SK-N-SH treated with all-trans-retinoic acid at 6 μM for 48 hours (cell line): ENCODE measurements around the gene DOK1.

Source experiments
- ATAC-seq: fragments of 200-7000 bp; cut with Tn5 transposase; 3 replicates; pipeline ENCODE4 v1.9.1; 2020; ENCODE audit warnings: mild to moderate bottlenecking, moderate library complexity
- ARNTL ChIP-seq: fragments of 450-650 bp; formaldehyde crosslinking; IDR thresholded peaks from 2 replicates; pipeline ENCODE4 v1.5.0; 2020; ENCODE audit warnings: low read depth, mild to moderate bottlenecking, moderate library complexity, borderline replicate concordance
- BACH2 ChIP-seq: fragments of 250-450 bp; sonication (Bioruptor Pico); IDR thresholded peaks from 2 replicates; pipeline ENCODE4 v1.9.0; 2021; ENCODE audit warnings: mild to moderate bottlenecking, borderline replicate concordance
- CSDC2 ChIP-seq: fragments of 250-450 bp; sonication (Bioruptor Pico); IDR thresholded peaks from 2 replicates; pipeline ENCODE4 v1.5.0; 2020; ENCODE audit warnings: mild to moderate bottlenecking, moderate library complexity
- ESRRG ChIP-seq: fragments of 250-450 bp; sonication (Bioruptor Pico); IDR thresholded peaks from 2 replicates; pipeline ENCODE4 v1.6.1; 2021; ENCODE audit warnings: mild to moderate bottlenecking
- GLIS3 ChIP-seq: fragments of 250-450 bp; sonication (Bioruptor Pico); IDR thresholded peaks from 2 replicates; pipeline ENCODE4 v1.5.0; 2020; ENCODE audit warnings: mild to moderate bottlenecking, moderate library complexity
- ISL1 ChIP-seq: fragments of 250-450 bp; sonication (Bioruptor Pico); IDR thresholded peaks from 2 replicates; pipeline ENCODE4 v2.1.2; 2022; ENCODE audit warnings: mild to moderate bottlenecking, moderate library complexity
- OSR1 ChIP-seq: fragments of 250-450 bp; sonication (Bioruptor Pico); IDR thresholded peaks from 2 replicates; pipeline ENCODE4 v1.8.0; 2022; ENCODE audit warnings: moderate library complexity, mild to moderate bottlenecking, inconsistent platforms
- PPARA ChIP-seq: fragments of 250-450 bp; sonication (Bioruptor Pico); IDR thresholded peaks from 2 replicates; pipeline ENCODE4 v1.5.0; 2020; ENCODE audit warnings: mild to moderate bottlenecking, borderline replicate concordance
- RARB ChIP-seq: fragments of 250-450 bp; sonication (Bioruptor Pico); IDR thresholded peaks from 2 replicates; pipeline ENCODE4 v1.8.0; 2021; ENCODE audit warnings: mild to moderate bottlenecking, moderate library complexity
- SNAI2 ChIP-seq: fragments of 250-450 bp; sonication (Bioruptor Pico); IDR thresholded peaks from 2 replicates; pipeline ENCODE4 v1.5.0; 2020; ENCODE audit warnings: mild to moderate bottlenecking, moderate library complexity
- TCF4 ChIP-seq: fragments of 250-450 bp; sonication (Bioruptor Pico); IDR thresholded peaks from 2 replicates; pipeline ENCODE4 v1.8.0; 2021; ENCODE audit warnings: mild to moderate bottlenecking, moderate library complexity, borderline replicate concordance
- TOX ChIP-seq: fragments of 250-450 bp; sonication (Bioruptor Pico); IDR thresholded peaks from 2 replicates; pipeline ENCODE4 v1.8.0; 2021; ENCODE audit warnings: mild to moderate bottlenecking, moderate library complexity, borderline replicate concordance
- ZC3H10 ChIP-seq: fragments of 250-450 bp; sonication (Bioruptor Pico); IDR thresholded peaks from 2 replicates; pipeline ENCODE4 v1.5.1; 2021; ENCODE audit warnings: mild to moderate bottlenecking, moderate library complexity
- ZFP3 ChIP-seq: fragments of 250-450 bp; sonication (Bioruptor Pico); IDR thresholded peaks from 2 replicates; pipeline ENCODE4 v1.5.0; 2020; ENCODE audit warnings: mild to moderate bottlenecking, moderate library complexity
- ZFP30 ChIP-seq: fragments of 450-650 bp; formaldehyde crosslinking; IDR thresholded peaks from 2 replicates; pipeline ENCODE4 v1.5.0; 2022; ENCODE audit warnings: mild to moderate bottlenecking, moderate library complexity
- ZNF565 ChIP-seq: fragments of 450-650 bp; formaldehyde crosslinking; conservative IDR thresholded peaks from 2 replicates; pipeline ENCODE4 v1.5.0; 2020; ENCODE audit warnings: low read depth, mild to moderate bottlenecking, moderate library complexity
- ZNF70 ChIP-seq: fragments of 450-650 bp; formaldehyde crosslinking; IDR thresholded peaks from 2 replicates; pipeline ENCODE4 v1.5.0; 2020; ENCODE audit warnings: mild to moderate bottlenecking, moderate library complexity
- TF ChIP-seq, protein P1 (sequence below): fragments of 250-450 bp; sonication (Bioruptor Pico); IDR thresholded peaks from 2 replicates; pipeline ENCODE4 v1.5.0; 2020; ENCODE audit warnings: mild to moderate bottlenecking, moderate library complexity
- TF ChIP-seq, protein P2 (sequence below): fragments of 250-450 bp; sonication (Bioruptor Pico); IDR thresholded peaks from 2 replicates; pipeline ENCODE4 v1.8.0; 2020; ENCODE audit warnings: mild to moderate bottlenecking, moderate library complexity, borderline replicate concordance
- TF ChIP-seq, protein P3 (sequence below): fragments of 250-450 bp; sonication (Bioruptor Pico); IDR thresholded peaks from 2 replicates; pipeline ENCODE4 v1.5.1; 2021; ENCODE audit warnings: mild to moderate bottlenecking, moderate library complexity
- TF ChIP-seq, protein P4 (sequence below): fragments of 250-450 bp; sonication (Bioruptor Pico); IDR thresholded peaks from 2 replicates; pipeline ENCODE4 v1.8.0; 2021; ENCODE audit warnings: low read depth, mild to moderate bottlenecking, moderate library complexity, borderline replicate concordance

Gene DOK1

GRCh38 chr2:74553892-74554819 lies at the start of gene DOK1, which contains the start of gene LOXL3:
Gene DOK1, plus strand, starts transcription at chr2:74554720. Its CDS starts 35 bp downstream, at chr2:74554755.
Gene LOXL3, minus strand, starts transcription at chr2:74553942. Its CDS starts 1,308 bp downstream, at chr2:74552634.
- TF ChIP-seq PPARA, result no peak
- TF ChIP-seq, protein P1, sequence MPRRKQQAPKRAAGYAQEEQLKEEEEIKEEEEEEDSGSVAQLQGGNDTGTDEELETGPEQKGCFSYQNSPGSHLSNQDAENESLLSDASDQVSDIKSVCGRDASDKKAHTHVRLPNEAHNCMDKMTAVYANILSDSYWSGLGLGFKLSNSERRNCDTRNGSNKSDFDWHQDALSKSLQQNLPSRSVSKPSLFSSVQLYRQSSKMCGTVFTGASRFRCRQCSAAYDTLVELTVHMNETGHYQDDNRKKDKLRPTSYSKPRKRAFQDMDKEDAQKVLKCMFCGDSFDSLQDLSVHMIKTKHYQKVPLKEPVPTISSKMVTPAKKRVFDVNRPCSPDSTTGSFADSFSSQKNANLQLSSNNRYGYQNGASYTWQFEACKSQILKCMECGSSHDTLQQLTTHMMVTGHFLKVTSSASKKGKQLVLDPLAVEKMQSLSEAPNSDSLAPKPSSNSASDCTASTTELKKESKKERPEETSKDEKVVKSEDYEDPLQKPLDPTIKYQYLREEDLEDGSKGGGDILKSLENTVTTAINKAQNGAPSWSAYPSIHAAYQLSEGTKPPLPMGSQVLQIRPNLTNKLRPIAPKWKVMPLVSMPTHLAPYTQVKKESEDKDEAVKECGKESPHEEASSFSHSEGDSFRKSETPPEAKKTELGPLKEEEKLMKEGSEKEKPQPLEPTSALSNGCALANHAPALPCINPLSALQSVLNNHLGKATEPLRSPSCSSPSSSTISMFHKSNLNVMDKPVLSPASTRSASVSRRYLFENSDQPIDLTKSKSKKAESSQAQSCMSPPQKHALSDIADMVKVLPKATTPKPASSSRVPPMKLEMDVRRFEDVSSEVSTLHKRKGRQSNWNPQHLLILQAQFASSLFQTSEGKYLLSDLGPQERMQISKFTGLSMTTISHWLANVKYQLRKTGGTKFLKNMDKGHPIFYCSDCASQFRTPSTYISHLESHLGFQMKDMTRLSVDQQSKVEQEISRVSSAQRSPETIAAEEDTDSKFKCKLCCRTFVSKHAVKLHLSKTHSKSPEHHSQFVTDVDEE (CRISPR knock-in tag), result peak; percentile 78; the same call in 1 of the 2 replicates
- TF ChIP-seq ARNTL (CRISPR knock-in tag), result no peak
- TF ChIP-seq ESRRG (CRISPR knock-in tag), result no peak
- TF ChIP-seq, protein P2, sequence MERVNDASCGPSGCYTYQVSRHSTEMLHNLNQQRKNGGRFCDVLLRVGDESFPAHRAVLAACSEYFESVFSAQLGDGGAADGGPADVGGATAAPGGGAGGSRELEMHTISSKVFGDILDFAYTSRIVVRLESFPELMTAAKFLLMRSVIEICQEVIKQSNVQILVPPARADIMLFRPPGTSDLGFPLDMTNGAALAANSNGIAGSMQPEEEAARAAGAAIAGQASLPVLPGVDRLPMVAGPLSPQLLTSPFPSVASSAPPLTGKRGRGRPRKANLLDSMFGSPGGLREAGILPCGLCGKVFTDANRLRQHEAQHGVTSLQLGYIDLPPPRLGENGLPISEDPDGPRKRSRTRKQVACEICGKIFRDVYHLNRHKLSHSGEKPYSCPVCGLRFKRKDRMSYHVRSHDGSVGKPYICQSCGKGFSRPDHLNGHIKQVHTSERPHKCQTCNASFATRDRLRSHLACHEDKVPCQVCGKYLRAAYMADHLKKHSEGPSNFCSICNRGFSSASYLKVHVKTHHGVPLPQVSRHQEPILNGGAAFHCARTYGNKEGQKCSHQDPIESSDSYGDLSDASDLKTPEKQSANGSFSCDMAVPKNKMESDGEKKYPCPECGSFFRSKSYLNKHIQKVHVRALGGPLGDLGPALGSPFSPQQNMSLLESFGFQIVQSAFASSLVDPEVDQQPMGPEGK (CRISPR knock-in tag), result peak; percentile 80; the same call in 1 of the 2 replicates
- no peak for TF ChIP-seq ISL1 (CRISPR knock-in tag)
- peak; percentile 74 for TF ChIP-seq ZFP3
- TF ChIP-seq TCF4 (CRISPR knock-in tag), result no peak
- 0 out of 2 replicates have a peak, but pooled peaks have one; percentile 45 for TF ChIP-seq CSDC2
- 0 out of 2 replicates have a peak, but pooled peaks have one; percentile 33 for TF ChIP-seq GLIS3 (CRISPR knock-in tag)
- TF ChIP-seq, protein P3, sequence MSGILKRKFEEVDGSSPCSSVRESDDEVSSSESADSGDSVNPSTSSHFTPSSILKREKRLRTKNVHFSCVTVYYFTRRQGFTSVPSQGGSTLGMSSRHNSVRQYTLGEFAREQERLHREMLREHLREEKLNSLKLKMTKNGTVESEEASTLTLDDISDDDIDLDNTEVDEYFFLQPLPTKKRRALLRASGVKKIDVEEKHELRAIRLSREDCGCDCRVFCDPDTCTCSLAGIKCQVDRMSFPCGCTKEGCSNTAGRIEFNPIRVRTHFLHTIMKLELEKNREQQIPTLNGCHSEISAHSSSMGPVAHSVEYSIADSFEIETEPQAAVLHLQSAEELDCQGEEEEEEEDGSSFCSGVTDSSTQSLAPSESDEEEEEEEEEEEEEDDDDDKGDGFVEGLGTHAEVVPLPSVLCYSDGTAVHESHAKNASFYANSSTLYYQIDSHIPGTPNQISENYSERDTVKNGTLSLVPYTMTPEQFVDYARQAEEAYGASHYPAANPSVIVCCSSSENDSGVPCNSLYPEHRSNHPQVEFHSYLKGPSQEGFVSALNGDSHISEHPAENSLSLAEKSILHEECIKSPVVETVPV, result no peak
- TF ChIP-seq OSR1 (CRISPR knock-in tag), result no peak
- ATAC-seq, result peak; percentile 85

DNA sequence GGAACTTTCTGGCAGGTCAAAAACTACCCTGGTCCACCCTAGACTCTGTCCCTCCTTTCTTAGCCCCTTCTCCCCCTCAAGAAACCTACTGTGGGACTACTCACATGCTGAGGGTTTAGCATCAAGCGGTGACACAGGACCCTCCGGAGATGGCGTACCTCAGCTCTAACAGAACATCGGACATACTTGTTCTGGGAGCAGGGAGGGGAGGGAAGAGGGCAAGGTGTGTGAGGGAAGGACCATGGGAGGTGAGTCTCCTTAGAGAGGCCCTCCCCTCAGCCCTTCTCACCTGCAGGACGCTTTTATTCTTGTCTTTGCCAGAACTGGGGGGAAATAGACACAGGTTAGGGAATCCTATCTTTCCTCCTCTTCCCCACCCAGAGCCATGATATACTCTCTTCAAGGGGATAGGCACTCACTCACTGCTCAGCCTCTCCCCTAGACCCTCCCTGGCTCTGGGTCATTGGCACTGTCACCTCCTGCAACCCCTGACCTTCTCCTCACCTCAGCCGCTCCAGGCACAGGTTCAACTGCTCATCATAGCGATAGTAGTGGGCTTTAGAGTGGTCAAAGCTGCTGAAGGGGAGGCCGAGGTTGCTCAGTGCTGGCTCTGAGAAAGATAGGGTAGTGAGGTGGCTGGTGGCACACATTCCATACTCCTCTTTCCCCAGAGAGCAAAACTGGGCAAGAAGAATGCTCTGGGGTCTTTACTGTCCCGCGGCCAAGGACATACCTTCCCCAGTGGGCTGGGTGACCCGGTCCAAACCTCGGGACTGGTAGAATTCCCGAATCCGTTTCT lies 48.9 kb upstream of the DOK1 start:
- ATAC-seq, result no peak
- TF ChIP-seq ZNF70 (CRISPR knock-in tag), result no peak
- no peak for TF ChIP-seq ZFP30
- no peak for TF ChIP-seq PPARA
- TF ChIP-seq, protein P1 (CRISPR knock-in tag), result no peak
- no peak for TF ChIP-seq ESRRG (CRISPR knock-in tag)
- TF ChIP-seq ZNF565 (CRISPR knock-in tag), result no peak
- no peak for TF ChIP-seq ZC3H10 (CRISPR knock-in tag)
- TF ChIP-seq TOX, result no peak
- TF ChIP-seq, protein P4, sequence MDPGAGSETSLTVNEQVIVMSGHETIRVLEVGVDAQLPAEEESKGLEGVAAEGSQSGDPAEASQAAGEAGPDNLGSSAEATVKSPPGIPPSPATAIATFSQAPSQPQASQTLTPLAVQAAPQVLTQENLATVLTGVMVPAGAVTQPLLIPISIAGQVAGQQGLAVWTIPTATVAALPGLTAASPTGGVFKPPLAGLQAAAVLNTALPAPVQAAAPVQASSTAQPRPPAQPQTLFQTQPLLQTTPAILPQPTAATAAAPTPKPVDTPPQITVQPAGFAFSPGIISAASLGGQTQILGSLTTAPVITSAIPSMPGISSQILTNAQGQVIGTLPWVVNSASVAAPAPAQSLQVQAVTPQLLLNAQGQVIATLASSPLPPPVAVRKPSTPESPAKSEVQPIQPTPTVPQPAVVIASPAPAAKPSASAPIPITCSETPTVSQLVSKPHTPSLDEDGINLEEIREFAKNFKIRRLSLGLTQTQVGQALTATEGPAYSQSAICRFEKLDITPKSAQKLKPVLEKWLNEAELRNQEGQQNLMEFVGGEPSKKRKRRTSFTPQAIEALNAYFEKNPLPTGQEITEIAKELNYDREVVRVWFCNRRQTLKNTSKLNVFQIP (CRISPR knock-in tag), result no peak
- TF ChIP-seq ISL1 (CRISPR knock-in tag), result no peak
- no peak for TF ChIP-seq ZFP3
- TF ChIP-seq SNAI2 (CRISPR knock-in tag), result no peak
- no peak for TF ChIP-seq RARB (CRISPR knock-in tag)
- TF ChIP-seq ARNTL (CRISPR knock-in tag), result no peak
- no peak for TF ChIP-seq OSR1 (CRISPR knock-in tag)
- no peak for TF ChIP-seq BACH2 (CRISPR knock-in tag)
